Measurements from ENCODE around the gene UBE2J2.

The UBE2J2 gene

DNA sequence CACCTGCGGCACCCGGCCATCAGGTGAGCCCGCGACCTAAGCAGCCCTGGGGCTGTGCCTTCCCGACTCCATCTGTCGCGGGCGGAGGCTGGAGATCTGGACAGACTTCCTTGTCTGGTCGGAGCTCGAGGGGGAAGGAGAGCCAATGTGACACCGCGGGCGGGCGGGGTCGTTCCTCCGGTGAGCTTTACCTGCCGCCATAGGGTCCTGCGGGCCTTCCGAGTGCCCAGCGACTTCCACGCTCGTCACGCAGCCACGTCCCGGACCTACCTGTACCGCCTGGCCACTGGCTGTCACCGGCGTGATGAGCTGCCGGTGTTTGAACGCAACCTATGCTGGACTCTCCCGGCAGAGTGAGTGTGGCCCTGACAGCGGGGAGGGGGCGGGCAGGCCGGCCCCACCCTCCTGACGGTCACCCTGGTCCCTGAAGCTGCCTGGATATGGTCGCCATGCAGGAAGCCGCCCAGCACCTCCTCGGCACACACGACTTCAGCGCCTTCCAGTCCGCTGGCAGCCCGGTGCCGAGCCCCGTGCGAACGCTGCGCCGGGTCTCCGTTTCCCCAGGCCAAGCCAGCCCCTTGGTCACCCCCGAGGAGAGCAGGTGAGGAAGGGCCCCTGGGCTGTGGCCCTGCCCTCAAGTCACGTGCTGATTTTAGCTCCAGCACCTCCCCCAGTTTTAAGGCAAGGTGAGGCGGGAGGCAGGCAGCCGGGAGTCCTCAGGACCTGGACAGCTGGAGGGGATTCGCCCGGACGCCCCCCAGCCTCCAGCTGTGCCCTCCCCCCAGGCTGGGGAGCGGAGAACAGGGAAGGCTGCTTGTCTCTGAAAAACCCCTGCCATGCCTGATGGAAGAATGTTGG is 35.8 kb upstream of the UBE2J2 start:
- no peak for DNase-seq (ENCODE audit: low read depth)

DNA sequence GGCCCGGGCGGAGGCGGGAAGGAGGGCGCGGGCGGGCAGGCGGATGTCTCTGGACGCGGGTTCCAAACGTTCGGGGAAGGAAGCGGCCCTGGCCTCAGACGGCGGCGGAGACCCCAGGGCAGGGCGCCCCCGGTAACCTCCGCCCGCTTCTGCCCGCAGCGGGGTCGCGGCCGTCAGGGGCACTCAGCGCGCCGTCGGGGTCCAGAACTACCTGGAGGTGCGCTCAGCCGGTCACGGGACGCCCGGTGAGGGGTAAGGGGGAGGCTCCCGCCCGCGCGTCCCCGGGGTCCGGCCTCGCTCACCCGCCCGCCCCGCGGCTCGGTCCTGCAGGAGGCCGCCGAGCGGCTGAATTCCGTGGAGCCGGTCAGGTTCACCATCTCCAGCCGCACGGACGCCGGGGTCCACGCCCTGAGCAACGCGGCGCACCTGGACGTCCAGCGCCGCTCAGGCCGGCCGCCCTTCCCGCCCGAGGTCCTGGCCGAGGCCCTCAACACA is 35.1 kb upstream of the UBE2J2 start:
- DNase-seq (ENCODE audit: low read depth), result no peak

DNA sequence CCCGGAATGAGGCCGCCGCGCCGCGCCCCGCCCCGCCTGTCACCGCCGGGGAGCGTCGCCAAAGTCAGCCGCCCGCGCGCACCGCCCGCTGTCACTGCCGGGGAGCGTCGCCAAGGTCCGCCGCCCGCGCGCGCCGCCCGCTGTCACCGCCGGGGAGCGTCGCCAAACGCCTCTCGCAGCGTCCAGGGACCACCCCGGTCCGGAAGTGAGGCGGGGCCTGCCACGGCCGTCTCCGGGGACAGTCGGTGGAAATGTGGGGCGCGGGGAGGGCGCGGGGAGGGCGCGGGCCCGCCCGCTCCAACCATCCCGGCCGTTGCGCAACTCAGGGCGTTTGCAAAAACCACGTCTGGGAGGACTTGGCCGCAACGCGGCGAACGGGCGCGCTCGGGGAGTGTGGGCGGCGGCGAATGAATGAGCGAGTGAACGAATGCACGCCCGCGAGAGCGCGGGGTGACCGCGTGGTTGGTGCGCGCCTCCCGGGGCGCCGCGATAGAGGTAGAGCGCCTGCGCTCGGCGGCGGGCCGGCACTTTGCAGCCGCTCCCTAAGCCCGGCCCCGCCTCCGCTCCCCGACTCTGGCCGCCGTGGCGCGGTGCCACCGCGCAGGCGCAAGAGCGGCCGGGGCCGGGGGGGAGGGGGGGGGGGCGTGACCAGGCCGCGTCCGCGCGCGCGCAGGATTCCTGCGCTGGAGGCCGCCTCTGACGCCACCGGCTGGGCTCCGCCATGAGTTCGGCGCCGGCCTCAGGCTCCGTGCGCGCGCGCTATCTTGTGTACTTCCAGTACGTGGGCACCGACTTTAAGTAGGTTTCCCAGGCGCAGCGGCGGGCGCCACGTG is 34.5 kb upstream of the UBE2J2 start, which contains the start of the genes ACAP3 and PUSL1:
Gene ACAP3 (minus strand): TSS at position 8 of the 833 bp plus-strand sequence. CDS start 115 bp downstream, outside the sequence.
Gene PUSL1 (plus strand): TSS at position 675 of the 833 bp plus-strand sequence. CDS start 47 bp downstream, at position 722.
- DNase-seq (ENCODE audit: low read depth), result peak; percentile 73

DNA sequence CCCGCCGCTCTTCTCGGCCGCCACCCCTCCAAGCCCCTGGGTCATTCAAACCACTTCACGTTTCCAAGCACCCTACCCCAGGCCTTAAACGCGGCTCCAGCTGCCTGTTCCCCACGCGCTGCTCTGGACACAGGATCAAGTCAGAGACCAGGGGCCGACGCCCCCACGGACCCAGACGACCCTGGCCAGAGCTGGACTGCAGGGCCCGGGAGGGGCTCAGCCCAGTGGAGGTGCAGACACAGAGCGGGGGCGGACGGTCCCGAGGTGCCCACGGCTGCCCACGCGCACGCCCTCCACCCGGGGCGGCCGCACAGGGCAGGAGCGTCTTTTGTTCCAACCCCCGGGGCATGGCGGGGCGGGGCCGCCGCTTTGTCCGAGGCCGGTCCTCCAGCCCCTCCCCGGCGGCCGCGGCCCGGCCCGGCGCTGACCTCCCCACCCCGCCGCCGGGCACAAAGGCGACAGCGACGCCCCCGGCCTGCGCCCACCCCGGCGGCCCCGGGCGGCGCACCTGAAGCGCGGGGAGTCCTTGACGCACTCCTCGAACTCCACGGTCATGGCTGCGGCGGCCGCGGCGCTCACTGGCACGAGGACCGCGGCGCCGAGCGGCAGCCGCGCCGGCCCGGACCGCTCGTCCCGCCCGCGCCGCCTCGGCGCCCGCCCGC is 33.7 kb upstream of the UBE2J2 start:
- DNase-seq (ENCODE audit: low read depth), result no peak

- DNase-seq (ENCODE audit: low read depth), result no peak
Measured at GRCh38 chr1:1306661-1307260, 33.1 kb upstream of the UBE2J2 start.

- DNase-seq (ENCODE audit: low read depth), result no peak
Measured at GRCh38 chr1:1306070-1306660, 32.5 kb upstream of the UBE2J2 start.

GRCh38 chr1:1305300-1306069 is 31.8 kb upstream of the UBE2J2 start:
- no peak for DNase-seq (ENCODE audit: low read depth)

GRCh38 chr1:1304331-1305299 is 31.0 kb upstream of the UBE2J2 start:
- peak; percentile 31 for DNase-seq (ENCODE audit: low read depth)

GRCh38 chr1:1303736-1304135 is 30.1 kb upstream of the UBE2J2 start:
- no peak for DNase-seq (ENCODE audit: low read depth)

DNA sequence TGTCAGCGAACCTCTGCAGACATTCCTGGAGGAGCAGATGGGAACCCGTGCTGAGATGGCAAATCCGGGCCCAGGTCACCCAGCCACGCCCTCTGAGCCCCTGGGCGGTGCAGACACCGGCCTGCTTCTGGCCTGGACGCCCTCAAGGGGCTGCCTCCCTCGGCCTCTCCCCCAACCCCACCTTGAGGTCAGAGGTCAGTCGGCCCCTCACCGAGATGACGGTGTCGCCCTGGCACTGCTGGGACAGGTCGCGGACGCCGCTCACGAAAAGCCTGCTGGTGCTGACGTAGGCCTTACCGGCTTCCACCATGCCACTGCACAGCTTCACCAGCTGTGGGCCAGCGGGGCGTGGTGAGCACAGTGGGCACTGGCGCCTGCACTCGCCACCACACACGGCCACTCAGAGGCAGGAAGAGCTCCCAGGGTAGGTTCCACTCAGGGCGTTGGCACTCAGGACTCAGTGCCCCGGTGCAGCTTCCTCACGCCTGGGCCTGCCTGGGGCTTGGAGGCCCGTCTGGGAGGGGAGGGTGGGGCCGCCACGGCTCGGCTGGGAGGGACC is 29.4 kb upstream of the UBE2J2 start:
- DNase-seq (ENCODE audit: low read depth), result no peak

DNA sequence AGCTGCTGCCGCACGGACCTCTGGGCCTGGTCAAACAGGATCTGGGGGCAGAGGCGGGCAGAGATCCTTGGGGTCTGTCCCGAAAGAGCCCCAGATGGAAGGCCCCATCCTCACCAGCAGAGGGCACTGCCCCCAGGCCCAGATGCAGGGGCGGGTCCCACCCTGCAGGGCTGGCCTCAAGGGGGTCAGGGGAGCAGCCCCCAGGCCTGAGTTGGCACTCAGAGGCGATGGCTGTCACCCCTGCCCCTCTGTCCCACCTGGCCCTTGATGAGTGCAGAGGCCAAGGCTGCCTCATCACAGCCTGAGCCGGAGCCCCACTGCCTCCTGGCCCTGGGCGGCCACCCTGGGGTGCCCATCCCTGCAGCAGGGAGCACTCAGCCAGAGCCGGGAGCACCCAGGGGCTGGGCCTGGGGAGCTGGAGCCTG is 28.4 kb upstream of the UBE2J2 start:
- no peak for DNase-seq (ENCODE audit: low read depth)

DNA sequence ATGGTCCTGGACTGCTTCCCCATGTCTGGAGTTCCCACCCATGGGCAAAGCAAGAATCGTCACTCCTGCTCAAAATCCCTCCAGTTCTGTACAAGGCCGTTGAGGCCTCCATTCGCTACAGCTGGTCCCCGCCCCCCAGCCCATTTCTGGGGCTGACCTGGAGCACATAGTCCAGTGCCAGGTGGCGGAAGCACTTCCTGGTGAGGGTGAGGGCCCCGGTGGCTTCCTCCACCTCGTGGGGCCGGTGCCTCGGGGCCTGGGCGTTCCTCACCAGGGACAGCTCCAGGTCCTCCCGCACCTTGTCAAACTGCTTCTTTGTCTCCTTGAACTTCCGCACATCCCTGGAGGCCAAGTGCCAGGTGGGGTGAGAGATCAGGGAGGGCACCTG is 26.7 kb upstream of the UBE2J2 start:
- no peak for DNase-seq (ENCODE audit: low read depth)

DNA sequence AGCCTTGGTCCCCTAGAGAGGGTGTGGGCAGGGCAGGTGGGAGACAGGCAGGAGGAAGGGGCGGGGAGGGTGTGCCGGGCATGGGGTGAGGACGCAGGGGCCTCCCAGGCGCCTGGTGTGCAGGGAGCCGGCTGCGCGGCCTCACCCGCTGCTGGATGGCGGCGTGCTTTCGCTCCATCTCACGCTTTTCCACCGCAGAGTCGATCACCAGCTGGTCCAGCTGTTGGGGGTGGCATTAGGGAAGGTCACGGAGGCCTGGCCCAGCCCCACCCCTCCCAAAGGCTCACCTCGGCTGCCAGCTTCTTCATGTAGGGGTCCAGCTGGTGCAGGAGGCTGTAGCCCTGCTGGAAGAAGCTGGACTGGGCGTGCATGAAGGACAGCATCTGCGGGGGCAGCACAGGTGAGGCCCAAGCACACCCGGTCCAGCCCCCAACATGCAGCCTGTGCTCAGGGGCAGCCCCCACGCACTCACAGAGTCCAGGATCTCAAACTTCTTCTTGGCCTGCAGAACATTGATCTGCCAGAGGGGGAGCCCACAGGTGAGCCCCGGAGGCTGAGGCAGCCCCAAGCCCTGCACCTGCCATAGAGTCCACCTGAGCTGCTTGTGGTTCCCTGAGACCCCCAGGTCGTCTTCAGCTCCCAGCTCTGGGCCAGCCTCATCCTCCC is 26.2 kb upstream of the UBE2J2 start:
- DNase-seq (ENCODE audit: low read depth), result no peak

DNA sequence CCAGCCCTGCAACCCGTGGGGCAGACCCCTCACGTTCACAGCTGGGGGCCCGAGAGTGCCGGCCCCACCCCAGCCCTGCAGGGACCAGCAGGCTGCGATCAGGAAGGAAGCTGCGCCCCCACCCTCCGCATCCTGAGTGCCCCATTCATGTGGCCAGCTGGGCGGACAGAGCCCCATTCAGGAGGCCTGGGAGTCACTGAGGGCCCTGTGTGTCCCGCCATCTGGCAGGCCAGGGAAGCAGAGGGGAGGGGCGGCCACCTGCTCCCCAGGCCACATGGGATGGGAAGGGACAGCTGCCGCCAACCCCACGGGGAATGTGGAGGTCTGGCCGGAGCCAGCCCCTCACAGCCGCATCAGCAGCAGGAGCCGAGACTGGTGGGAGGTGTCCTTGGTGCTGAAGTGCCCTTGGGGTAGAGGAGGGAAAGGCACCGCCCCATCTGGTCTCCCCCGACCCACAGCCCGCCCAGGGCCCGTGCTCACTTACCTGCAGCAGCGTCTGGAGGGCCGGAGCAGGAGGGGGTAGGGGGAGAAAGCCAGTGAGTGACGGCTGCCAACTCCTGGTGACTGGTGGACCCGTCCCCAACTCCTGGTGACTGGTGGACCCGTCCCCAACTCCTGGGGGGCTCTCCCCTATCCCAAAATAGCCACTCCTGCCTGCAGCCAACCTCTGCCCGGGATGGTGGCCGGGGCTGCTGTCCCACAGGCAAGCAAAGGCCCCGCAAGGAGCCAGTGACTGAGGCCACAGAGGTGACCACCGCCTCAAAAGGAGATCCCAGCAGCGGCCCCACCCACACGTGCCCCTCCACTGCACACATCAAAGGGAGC is 25.4 kb upstream of the UBE2J2 start:
- DNase-seq (ENCODE audit: low read depth), result no peak

GRCh38 chr1:1297802-1298424 is 24.3 kb upstream of the UBE2J2 start:
- no peak for DNase-seq (ENCODE audit: low read depth)

DNA sequence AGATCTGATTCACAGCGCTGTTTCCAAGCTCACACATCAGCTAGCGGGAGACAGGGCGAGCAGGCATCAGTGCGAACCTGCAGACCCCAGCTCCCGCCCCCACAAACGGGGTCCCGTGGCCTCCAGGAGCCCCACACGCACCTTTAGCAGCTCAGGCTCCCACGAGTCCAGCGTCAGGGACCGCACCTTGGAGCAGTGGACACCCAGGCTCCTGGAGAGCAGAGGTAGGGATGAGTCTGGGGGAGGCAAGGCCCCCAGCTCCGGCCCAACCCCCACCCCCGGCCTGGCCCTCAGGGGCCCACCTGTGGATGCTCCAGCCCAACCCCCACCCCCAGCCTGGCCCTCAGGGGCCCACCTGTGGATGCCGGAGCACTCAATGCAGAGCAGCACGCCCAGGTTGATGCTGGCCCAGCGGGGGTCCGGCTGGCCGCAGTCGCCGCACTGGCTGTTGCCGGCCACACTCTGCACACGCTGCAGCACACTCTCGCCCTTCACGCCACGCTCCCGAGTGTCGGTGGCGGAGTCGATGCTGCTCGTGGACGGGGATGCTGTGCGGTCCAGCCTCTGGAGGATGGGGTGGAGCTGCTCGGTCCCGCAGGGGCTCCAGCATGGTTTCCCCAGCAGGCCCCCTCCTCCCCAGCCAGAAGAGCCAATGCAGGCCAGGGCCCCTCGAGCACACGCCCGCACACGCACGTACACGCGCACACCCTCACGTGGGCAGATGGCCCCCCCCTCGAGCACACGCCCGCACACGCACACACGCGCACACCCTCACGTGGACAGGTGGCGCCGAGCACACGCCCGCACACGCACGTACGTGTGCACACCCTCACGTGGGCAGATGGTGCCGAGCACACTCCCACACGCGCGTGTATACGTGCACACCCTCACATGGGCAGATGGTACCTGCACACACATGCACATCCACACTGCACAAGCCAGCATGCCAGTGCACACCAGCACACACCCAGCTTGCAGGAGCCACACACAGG is 22.7 kb upstream of the UBE2J2 start:
- no peak for DNase-seq (ENCODE audit: low read depth)

All from GM04503 (cell line).